Stimulated activated CD4-positive, alpha-beta T cell treated with anti-CD3 and anti-CD28 coated beads, Interleukin-2, amount 100 ng/mL, for 4 hours (primary cell): Measurements from ENCODE around the gene LORICRIN.
"Not testable (repeated sequence)": the region's sequence is repeated elsewhere in the genome, so short reads cannot be mapped to it uniquely, and the experiment has no call there.

Source experiments
- DNase-seq: peaks from one replicate; pipeline ENCODE4 v3.0.0-alpha.2; 2020; ENCODE audit warnings: low read depth

Gene LORICRIN, protein sequence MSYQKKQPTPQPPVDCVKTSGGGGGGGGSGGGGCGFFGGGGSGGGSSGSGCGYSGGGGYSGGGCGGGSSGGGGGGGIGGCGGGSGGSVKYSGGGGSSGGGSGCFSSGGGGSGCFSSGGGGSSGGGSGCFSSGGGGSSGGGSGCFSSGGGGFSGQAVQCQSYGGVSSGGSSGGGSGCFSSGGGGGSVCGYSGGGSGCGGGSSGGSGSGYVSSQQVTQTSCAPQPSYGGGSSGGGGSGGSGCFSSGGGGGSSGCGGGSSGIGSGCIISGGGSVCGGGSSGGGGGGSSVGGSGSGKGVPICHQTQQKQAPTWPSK

DNA sequence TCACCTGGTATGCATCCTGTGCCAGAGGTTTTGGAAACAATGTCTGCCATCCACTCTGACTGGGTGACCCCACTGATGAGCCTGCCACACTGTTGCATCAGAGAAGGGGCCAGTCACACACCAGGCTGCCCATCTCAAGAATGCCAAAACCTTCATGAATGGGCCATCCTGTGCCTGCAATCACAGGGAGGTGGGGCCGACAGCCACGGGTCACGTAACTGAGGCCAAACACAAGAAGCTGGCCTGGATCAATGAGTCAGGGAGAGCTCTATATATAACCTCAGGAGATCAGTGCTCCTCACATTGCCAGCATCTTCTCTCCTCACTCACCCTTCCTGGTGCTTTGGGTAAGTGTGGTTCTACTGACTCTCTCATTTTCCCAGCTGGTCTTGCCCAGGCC, at the start of gene LORICRIN:
TSS of gene LORICRIN (plus strand) at position 301 of the 400 bp plus-strand sequence. CDS start 1,263 bp downstream, outside the sequence.
- no peak for DNase-seq

GRCh38 chr1:153210206-153210605, 49.3 kb upstream of the LORICRIN start:
- no peak for DNase-seq

DNA sequence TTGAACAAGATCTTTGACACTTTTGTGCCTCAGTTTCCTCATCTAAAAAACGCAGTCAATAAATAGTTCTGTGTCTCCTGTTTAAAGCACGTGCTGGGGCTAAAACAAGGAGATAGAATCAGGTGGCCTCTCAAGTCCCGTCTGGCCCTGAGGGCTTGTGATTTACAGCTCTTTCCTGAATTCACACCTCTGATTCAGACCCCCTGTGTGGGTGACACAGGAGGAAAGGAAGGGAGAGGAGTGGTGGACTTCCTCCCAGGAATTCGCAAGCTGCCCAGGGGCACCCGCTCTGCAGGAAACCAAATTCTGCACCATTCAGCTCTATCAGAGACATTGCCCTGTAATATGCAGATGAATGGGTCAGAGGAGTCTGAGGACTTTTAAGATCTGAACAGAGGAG, 47.3 kb upstream of the LORICRIN start:
- DNase-seq: no peak

DNA sequence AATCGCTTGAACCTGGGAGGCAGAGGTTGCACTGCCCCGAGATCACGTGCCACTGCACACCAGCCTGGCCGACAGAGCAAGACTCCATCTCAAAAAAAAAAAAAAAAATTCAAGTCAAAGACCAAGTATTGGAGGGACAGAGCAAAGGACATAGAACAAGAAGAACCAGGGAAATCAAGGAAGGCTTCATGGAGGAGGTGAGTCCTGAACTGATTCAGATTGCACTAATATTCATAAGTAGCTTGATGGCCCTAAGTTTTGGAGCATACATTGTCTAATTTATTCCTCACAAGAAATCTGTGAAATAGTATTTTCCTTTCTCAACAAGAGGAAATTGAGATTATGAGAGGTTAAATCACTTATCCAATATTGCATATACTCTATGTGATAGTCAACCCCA, 46.0 kb upstream of the LORICRIN start:
- no peak for DNase-seq

DNA sequence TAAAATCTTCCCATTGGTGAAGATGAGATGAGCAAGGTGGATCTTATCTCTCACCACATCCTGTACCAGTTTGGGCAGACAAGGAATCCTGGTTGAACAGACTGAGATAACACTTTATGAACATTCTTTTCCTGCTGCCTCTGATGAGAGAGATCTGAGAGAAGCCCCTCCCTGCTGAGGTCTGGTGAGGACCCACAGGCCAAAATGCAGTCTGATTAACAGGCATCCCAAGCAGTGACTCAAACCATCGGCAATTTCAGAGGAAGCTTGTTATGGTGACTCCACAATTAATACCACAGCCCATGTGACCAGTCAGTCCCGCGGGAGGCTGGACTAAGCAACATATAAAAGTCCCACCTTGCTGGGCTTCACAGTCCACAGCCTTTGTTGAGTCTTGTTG, 42.3 kb upstream of the LORICRIN start, which contains the start of gene PRR9:
TSS of gene PRR9 (plus strand) at position 373 of the 400 bp plus-strand sequence. CDS start 561 bp downstream, outside the sequence.
- no peak for DNase-seq

DNA sequence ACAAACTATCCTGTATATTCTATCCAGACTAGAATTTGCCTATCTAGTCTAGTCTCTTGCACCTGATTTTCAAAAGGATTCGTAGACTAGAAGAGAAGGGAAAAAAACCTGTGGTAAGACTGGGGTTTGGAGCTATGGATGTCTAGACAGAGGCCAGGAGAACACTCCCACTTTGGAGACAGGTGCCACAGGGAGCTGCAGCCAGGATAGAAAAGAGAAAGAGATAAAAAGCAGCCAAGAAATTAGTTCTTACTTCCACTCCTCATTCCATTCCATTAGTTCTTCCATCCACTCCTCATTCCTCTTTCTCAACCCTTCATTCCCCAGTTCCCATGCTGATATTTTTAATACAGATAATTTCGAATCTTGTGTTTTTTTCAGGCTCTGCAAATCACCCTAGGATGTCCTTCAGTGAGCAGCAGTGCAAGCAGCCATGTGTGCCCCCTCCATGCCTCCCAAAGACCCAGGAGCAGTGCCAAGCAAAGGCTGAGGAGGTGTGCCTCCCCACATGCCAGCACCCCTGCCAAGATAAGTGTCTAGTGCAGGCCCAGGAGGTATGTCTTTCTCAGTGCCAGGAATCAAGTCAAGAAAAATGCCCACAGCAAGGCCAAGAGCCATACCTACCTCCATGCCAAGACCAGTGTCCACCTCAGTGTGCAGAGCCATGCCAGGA, 41.6 kb upstream of the LORICRIN start:
- DNase-seq: no peak

DNA sequence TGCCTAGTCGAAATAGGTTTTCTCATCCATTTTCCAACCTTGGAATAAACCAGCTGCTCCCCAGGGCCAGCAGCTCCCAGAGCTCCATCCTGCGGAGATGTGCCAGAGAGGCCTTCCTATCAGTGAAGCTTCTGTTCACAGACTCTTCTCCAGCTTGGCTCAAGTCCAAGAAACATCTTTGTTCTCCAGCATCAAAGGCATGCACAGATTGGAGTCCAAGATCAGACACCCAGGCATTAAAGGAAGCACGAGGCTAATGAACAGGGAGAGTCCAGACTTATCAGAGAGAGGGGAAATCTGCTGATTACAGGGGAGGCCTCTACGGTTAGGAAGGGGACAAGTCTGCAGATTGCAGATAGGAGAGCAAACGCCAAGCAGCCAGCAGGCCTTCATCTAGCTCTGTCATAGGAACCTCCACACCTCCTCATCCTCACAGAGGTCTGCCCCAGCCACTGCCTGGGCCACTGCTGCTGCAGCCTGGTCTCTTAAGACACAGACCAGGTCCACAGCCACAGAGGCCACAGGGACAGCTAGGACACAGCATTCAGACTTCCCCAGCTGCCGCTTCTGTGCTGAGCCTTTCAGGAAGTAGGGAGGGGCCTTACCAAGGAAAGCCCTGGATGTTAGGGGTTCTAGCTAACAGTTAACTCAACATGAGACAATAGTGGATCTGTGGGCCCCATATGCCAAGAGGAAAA, 38.7 kb upstream of the LORICRIN start:
- DNase-seq: no peak

DNA sequence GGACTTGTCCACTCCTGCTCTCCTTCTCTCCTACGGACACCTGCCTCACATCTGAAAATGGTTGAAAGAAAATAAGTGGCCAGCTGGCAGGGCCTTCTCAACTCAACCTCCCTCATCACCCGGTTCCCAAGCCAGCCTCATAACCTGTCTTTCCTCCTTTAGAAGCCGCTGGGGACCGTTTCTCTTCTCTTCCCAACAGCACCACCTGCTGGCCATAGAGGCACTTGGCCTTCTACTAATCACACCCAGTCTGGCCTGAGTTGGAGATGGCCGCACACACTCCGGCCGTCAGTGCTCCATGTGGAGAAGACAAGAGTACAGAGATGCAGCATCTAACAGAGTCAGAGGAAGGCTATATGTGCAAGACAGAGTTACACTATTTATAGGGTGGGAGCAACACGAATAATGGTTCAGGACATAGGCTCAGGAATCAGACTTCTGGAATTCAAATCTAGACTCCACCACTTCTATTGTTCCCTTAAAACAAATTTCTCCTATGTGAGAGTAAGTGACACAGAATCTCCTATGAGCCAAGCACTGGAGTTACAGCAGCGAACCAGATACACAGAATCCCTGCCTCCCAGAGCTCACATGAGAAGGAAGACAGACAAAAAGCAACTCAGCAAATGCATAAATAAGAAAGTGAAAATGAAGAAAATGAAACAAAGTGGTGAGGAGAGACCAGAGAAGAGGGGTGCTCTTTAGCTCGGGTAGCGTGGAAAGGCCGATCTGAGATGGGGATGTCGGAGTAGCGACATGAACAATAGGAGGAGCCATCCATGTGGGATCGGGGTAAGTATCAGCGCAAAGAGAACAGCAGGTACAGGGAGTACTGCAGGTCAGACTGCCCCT, 36.2 kb upstream of the LORICRIN start:
- peak; percentile 20 for DNase-seq

DNA sequence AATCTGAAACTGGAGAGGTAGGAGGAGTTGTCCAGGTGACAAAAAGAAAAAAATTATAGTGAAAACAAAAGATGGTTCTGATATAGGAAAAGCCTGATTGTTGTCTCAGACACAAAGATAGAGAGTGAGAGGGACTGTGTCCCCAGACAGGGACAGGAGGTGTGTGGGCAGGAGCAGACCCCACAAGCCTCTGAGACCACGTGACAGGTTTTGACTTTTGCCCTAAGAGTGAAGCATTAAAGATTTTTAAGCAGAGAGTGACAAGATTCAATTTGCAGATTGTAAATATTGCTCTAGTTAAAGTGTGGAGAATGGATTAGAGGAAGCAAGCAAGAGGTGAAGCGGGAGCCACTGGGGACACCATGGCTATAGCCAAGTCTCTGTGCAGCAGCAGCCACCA, 31.7 kb upstream of the LORICRIN start:
- DNase-seq: no peak

DNA sequence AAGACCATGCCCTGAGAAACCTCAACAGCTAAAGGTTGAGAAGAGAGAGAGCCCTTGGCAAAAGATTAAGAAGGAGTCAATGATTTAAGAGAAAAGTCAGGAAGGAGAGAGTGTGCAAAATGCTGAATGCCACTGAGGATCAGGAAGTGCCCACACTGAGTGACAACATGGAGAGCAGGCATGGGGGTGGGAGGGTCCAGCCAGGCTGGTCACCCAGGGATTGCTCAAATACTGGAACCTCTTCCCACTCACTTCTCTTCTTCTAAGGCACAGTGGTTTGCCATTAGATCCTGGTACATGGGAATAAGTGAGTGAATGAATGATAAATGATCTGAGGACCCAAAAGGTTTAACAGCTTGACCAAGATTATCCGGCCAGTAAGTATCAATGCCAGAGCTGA, 31.0 kb upstream of the LORICRIN start:
- DNase-seq: no peak

DNA sequence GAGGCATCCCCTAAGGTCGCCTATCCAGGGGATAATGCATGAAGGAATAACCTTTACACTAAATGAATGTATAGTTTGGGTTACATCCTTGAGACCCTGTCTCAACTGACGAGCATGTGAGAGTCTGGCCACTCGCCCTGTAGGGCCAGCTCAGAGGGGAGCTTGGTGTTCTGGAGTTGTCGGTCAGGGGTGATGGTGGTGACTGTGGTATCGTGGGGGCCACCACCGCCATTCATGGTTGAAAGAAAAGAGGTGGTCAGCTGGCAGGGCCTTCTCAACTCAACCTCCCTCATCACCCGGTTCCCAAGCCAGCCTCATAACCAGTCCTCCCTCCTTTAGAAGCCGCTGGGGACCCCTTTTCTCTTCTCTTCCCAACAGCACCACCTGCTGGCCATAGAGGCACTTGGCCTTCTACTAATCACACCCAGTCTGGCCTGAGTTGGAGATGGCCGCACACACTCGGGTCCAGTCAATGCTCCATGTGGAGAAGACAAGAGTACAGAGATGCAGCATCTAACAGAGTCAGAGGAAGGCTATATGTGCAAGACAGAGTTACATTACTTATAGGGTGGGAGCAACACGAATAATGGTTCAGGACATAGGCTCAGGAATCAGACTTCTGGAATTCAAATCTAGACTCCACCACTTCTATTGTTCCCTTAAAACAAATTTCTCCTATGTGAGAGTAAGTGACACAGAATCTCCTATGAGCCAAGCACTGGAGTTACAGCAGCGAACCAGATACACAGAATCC, 30.2 kb upstream of the LORICRIN start:
- DNase-seq: not testable (repeated sequence)

DNA sequence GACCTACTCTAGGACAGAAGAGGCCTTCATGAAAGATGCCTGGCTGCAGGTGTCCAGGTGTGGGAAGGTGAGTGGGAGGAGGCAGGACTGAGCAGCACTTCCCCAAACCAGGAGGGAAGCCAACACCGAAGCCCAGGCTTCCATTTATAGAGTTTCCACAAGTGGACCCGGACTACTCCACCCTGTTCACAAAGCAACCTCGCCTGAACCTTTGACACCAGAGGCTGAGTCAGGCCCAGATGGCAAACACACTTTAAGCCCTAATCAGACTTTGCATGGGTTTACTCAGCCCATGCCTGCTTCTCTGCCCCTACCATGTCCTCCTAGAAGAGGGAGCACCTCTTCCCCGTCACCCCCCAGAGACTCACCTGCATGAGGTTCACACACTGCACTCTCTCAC, 28.1 kb upstream of the LORICRIN start:
- DNase-seq: no peak

DNA sequence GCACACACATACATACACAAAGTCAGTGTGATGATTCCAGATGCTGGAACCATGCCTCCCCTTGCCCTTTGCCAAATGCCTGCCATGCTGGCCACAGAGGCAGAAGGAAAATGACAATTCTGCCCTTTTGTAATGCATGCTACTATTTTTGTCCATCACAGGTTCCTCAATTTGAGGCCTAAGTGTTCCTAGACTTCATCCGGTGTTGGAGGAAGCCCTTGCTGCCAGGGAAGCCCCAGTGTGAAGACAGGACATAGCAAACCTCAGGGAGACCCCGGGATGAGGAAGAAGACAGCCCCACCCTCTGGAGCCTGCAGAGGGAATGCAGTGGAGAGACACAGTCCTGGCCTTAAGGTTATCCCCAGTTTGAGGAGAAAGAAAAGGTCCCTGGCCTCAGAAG, 27.7 kb upstream of the LORICRIN start:
- no peak for DNase-seq

DNA sequence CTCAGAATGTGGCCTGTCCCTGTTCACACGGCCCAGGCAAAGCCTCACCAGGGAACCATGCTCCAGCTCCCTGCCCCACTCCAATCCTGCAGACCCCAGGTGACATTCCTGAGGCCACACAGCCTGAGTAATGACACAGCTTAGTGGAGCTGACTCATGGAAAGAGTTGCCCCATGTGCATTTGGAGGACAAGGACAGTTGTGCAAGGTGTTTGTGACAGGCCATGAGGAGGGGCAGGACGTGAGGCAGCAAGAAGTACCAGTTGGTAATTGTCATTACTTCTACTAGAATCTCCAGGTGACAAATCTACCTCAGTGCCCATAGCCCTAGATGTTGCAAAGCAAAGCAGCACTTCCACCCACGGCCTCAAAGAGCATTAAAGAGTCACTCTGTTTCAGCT, 26.9 kb upstream of the LORICRIN start:
- DNase-seq: no peak

GRCh38 chr1:153233448-153233847, 26.0 kb upstream of the LORICRIN start:
- DNase-seq: no peak

- DNase-seq: no peak
Measured at GRCh38 chr1:153238527-153238926, 21.0 kb upstream of the LORICRIN start.

DNA sequence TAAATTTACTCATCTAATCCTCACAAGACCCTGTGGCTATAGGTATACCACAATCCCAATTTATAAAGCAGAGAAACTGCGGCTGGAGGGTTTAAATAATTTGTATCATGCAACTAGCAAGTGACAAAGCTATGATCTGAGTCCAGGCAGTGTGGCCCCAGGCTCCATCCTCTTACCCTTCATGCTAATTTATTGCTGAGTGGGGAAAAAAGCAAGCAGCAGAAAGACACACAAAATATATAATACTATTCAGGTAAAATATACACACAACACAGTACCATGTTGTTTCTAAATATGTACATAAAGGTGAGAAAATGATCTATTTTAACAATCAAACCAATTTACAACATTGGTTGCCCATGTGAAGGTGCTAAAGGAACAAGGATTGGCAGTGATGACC, 17.3 kb upstream of the LORICRIN start:
- DNase-seq: no peak

DNA sequence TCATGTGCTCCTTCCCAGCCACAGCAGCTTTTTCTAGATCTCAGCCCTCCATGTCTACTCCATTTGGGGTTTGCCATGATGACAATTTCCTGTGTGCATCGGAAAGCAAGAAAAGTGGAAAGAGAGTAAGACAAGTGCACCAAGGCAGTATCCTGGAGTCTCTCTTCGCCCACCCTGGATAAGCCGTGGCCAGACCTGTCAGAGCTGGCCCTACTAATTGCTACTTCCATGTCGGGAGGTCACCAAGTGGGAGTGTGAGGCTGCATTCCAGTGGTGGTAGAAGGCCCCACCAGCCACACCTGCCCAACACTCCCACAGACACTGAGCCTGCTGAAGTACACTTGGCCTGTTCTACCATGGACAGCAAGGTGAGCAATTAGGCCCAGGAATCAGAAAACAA, 14.0 kb upstream of the LORICRIN start:
- DNase-seq: no peak

DNA sequence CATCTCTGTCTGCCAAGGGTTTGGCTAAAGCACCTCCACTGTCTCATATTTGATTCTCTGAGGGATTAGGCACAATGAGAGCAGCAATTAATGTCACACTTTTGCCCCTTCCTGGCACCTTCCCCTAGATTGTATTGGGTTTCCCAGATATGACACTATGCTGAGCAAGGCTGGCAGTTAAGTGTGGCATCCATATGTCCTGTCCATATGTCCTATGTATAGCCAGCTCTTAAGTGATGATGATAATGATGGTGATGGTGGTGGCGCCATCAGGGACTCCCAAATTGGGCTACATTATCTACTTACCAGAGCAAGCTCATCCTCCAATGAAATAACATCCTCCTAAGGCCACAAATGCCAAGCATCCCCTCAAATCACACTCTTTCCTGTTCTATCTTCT, 13.5 kb upstream of the LORICRIN start:
- DNase-seq: no peak

GRCh38 chr1:153246825-153247224, 12.7 kb upstream of the LORICRIN start:
- DNase-seq: no peak

DNA sequence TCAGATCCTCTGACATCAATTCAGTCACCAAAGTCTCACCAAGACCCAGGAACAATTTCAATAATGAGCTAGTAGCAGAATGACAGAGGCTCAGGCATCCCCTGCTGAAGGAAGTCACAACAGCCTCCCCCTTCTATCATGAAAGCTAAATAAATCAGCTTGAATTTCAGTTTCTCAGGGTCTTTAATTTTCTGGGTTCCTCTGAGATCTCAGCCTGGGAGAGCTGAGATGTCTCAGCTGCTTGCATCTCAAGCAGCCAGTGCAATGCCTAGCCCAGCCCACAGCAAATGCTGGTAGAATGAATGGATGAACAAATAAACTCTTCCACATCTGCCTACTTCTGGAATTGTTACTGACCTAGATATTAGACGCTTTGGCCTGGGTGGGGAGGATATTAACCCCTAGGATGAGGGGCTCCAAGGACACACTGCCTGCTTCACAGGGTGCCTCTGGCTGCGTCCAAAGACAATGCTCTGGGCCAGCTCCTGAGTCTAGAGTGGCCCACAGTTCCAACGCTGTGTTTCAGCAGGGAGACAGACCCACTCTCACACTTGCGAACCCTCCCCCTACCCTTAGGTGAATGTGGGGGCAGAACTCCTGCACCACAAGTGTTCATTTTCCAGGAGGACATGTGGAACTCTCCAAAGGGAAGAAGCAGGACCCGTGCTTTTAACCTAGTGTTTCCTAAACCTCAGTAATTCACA, 11.2 kb upstream of the LORICRIN start:
- DNase-seq: no peak
